MM.1S (cell line): ENCODE results near the gene RYR2.

ENCODE experiments used
- DNase-seq: peaks from one replicate; pipeline ENCODE4 v3.0.0-alpha.2; 2015
- H2AFZ ChIP-seq: fragments of 300-600 bp; sonication (generic); 2 replicates; pipeline ENCODE4 v1.6.0; 2016; ENCODE audit warnings: antibody characterized with exemption, low read length
- H3F3A ChIP-seq: fragments of 300-600 bp; sonication (generic); 2 replicates; pipeline ENCODE4 v1.6.1; 2016; ENCODE audit warnings: mild to moderate bottlenecking, antibody characterized with exemption, low read length, moderate library complexity, mixed read lengths; ENCODE audit not compliant: insufficient read depth
- H3K27ac ChIP-seq: fragments of 300-600 bp; sonication (generic); 2 replicates; pipeline ENCODE4 v1.5.1; 2016; ENCODE audit warnings: mild to moderate bottlenecking, low read length
- H3K27me3 ChIP-seq: fragments of 300-600 bp; sonication (generic); replicated peaks from 2 replicates; pipeline ENCODE4 v1.6.0; 2016; ENCODE audit warnings: low read length; ENCODE audit not compliant: insufficient read depth
- H3K36me3 ChIP-seq: fragments of 300-600 bp; sonication (generic); replicated peaks from 2 replicates; pipeline ENCODE4 v1.6.1; 2016; ENCODE audit warnings: mild to moderate bottlenecking, low read length, mixed read lengths; ENCODE audit not compliant: insufficient read depth
- H3K4me1 ChIP-seq: fragments of 300-600 bp; sonication (generic); 2 replicates; pipeline ENCODE4 v1.6.1; 2016; ENCODE audit warnings: low read length, mixed read lengths
- H3K4me2 ChIP-seq: fragments of 300-600 bp; sonication (generic); 2 replicates; pipeline ENCODE4 v1.6.0; 2016; ENCODE audit warnings: low read depth, low read length
- H3K4me3 ChIP-seq: fragments of 300-600 bp; sonication (generic); 2 replicates; pipeline ENCODE4 v1.5.1; 2016; ENCODE audit warnings: low read length, mixed read lengths
- H3K79me2 ChIP-seq: fragments of 300-600 bp; sonication (generic); 2 replicates; pipeline ENCODE4 v1.6.1; 2016; ENCODE audit warnings: mixed run types, low read length, mixed read lengths
- H3K9ac ChIP-seq: fragments of 300-600 bp; sonication (generic); 2 replicates; pipeline ENCODE4 v1.6.1; 2016; ENCODE audit warnings: low read length, mixed read lengths
- H3K9me2 ChIP-seq: fragments of 300-600 bp; sonication (generic); replicated peaks from 2 replicates; pipeline ENCODE4 v1.6.1; 2016; ENCODE audit warnings: mild to moderate bottlenecking, low read length, mixed read lengths; ENCODE audit not compliant: insufficient read depth
- H3K9me3 ChIP-seq: fragments of 300-600 bp; sonication (generic); replicated peaks from 2 replicates; pipeline ENCODE4 v1.6.1; 2016; ENCODE audit warnings: mild to moderate bottlenecking, low read length, mixed read lengths; ENCODE audit not compliant: insufficient read depth
- H4K20me1 ChIP-seq: fragments of 300-600 bp; sonication (generic); 2 replicates; pipeline ENCODE4 v1.6.1; 2016; ENCODE audit warnings: mild to moderate bottlenecking, low read length, moderate library complexity, mixed read lengths; ENCODE audit not compliant: insufficient read depth
- EZH2 ChIP-seq: fragments of 300-600 bp; sonication (generic); optimal IDR thresholded peaks from 2 replicates; pipeline ENCODE3; 2017; ENCODE audit warnings: low read depth, mild to moderate bottlenecking, antibody characterized with exemption, low read length, mixed read lengths
- EZH2phosphoT487 ChIP-seq: fragments of 300-600 bp; sonication (generic); IDR thresholded peaks from 2 replicates; pipeline ENCODE4 v1.6.1; 2018; ENCODE audit warnings: antibody characterized with exemption, low read length
- TF ChIP-seq, protein P1 (sequence below): fragments of 300-600 bp; sonication (generic); IDR thresholded peaks from 2 replicates; pipeline ENCODE4 v1.5.1; 2016; ENCODE audit warnings: antibody characterized with exemption, low read length, mixed read lengths

RYR2 gene

GRCh38 chr1:237411621-237412020 lies 369.6 kb downstream of the RYR2 start:
- Histone ChIP-seq H3K27me3 (no peaks in the 10 kb centered on the region), H2AFZ (no peak overlapping the region), H3K9me3 (no peaks in the 10 kb centered on the region), H3K4me2 (no peak overlapping the region), H3K27ac (no peak overlapping the region), H3F3A (no peaks in the 10 kb centered on the region), H4K20me1 (no peaks in the 10 kb centered on the region), H3K4me1 (no peaks in the 10 kb centered on the region), H3K36me3 (no peaks in the 10 kb centered on the region; the same call in 1 of the 2 replicates), H3K4me3 (no peak overlapping the region), H3K9me2 (no peaks in the 10 kb centered on the region), H3K9ac (no peak overlapping the region), H3K79me2 (no peaks in the 10 kb centered on the region)
- DNase-seq: peak; percentile 20
- TF ChIP-seq EZH2 (no peak), EZH2phosphoT487 (no peak)
- TF ChIP-seq, protein P1, sequence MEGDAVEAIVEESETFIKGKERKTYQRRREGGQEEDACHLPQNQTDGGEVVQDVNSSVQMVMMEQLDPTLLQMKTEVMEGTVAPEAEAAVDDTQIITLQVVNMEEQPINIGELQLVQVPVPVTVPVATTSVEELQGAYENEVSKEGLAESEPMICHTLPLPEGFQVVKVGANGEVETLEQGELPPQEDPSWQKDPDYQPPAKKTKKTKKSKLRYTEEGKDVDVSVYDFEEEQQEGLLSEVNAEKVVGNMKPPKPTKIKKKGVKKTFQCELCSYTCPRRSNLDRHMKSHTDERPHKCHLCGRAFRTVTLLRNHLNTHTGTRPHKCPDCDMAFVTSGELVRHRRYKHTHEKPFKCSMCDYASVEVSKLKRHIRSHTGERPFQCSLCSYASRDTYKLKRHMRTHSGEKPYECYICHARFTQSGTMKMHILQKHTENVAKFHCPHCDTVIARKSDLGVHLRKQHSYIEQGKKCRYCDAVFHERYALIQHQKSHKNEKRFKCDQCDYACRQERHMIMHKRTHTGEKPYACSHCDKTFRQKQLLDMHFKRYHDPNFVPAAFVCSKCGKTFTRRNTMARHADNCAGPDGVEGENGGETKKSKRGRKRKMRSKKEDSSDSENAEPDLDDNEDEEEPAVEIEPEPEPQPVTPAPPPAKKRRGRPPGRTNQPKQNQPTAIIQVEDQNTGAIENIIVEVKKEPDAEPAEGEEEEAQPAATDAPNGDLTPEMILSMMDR: no peak

GRCh38 chr1:237416924-237417655 lies 375.1 kb downstream of the RYR2 start:
- Histone ChIP-seq H3K4me2 (no peak overlapping the region), H3K4me3 (no peak overlapping the region), H4K20me1 (no peaks in the 10 kb centered on the region), H3F3A (no peaks in the 10 kb centered on the region), H3K9me3 (no peaks in the 10 kb centered on the region), H3K9me2 (no peaks in the 10 kb centered on the region), H3K79me2 (no peaks in the 10 kb centered on the region), H3K27ac (no peak overlapping the region), H2AFZ (no peak overlapping the region), H3K9ac (no peak overlapping the region), H3K36me3 (no peaks in the 10 kb centered on the region; the same call in 1 of the 2 replicates), H3K27me3 (no peaks in the 10 kb centered on the region), H3K4me1 (no peaks in the 10 kb centered on the region)
- DNase-seq: no peak
- no peak for TF ChIP-seq EZH2phosphoT487
- no peak for TF ChIP-seq EZH2
- TF ChIP-seq, protein P1: no peak

GRCh38 chr1:237428809-237429208 lies 386.8 kb downstream of the RYR2 start:
- Histone ChIP-seq H3K27ac (no peak overlapping the region), H3K27me3 (no peaks in the 10 kb centered on the region), H3K4me2 (no peak overlapping the region), H3K9me2 (no peaks in the 10 kb centered on the region), H3K9ac (no peak overlapping the region), H3K4me1 (no peaks in the 10 kb centered on the region), H3K4me3 (no peak overlapping the region), H4K20me1 (no peaks in the 10 kb centered on the region; the same call in 1 of the 2 replicates), H3K9me3 (no peaks in the 10 kb centered on the region), H3F3A (no peaks in the 10 kb centered on the region), H3K79me2 (no peaks in the 10 kb centered on the region), H2AFZ (no peak overlapping the region), H3K36me3 (no peaks in the 10 kb centered on the region)
- no peak for DNase-seq
- TF ChIP-seq, protein P1: no peak
- TF ChIP-seq EZH2 (no peak), EZH2phosphoT487 (no peak)
